DND-41 (cell line): ENCODE measurements around the gene NEAT1.
"Not testable (repeated sequence)": the region's sequence is repeated elsewhere in the genome, so short reads cannot be mapped to it uniquely, and the experiment has no call there.

Source experiments
- ATAC-seq: fragments of 200-7000 bp; cut with Tn5 transposase; 3 replicates; pipeline ENCODE4 v1.9.1; 2021; ENCODE audit warnings: low read depth; ENCODE audit not compliant: insufficient read depth
- DNase-seq: peaks from one replicate; pipeline ENCODE4 v3.0.0-alpha.2; 2020
- H2AFZ ChIP-seq: 2 replicates; pipeline ENCODE4 v1.6.0; 2012; ENCODE audit warnings: low read depth, low read length
- H3K27ac ChIP-seq: 2 replicates; pipeline ENCODE4 v1.5.1; 2012; ENCODE audit warnings: low read length, inconsistent platforms
- H3K27me3 ChIP-seq: fragments of 200-600 bp; sonication (generic); 2 replicates; pipeline ENCODE4 v1.6.0; 2012; ENCODE audit warnings: low read length, mild to moderate bottlenecking, inconsistent platforms; ENCODE audit not compliant: insufficient read depth, poor library complexity
- H3K36me3 ChIP-seq: 2 replicates; pipeline ENCODE4 v1.5.1; 2012; ENCODE audit warnings: low read length, inconsistent platforms; ENCODE audit not compliant: insufficient read depth
- H3K4me1 ChIP-seq: 2 replicates; pipeline ENCODE4 v1.5.1; 2012; ENCODE audit warnings: mild to moderate bottlenecking, low read length; ENCODE audit not compliant: insufficient read depth
- H3K4me2 ChIP-seq: 2 replicates; pipeline ENCODE4 v1.6.0; 2012; ENCODE audit warnings: mild to moderate bottlenecking, moderate library complexity, low read length, inconsistent platforms; ENCODE audit not compliant: insufficient read depth
- H3K4me3 ChIP-seq, 2 experiments: fragments of 200-600 bp in 1 of 2; shearing (Covaris generic) in 1 of 2; 2 replicates each; pipeline ENCODE4 v1.5.1; 2012 to 2016; ENCODE audit warnings: inconsistent platforms in 2 of 2, low read length in 2 of 2, mild to moderate bottlenecking in 2 of 2, low read depth in 1 of 2, moderate library complexity in 1 of 2
- H3K79me2 ChIP-seq: 2 replicates; pipeline ENCODE4 v1.6.0; 2012; ENCODE audit warnings: low read length, inconsistent platforms; ENCODE audit not compliant: insufficient read depth
- H3K9ac ChIP-seq: 2 replicates; pipeline ENCODE4 v1.6.0; 2012; ENCODE audit warnings: low read depth, mild to moderate bottlenecking, inconsistent platforms, low read length, moderate library complexity
- H3K9me3 ChIP-seq: 2 replicates; pipeline ENCODE4 v1.5.1; 2012; ENCODE audit warnings: low read length, moderate library complexity, mild to moderate bottlenecking, inconsistent platforms; ENCODE audit not compliant: insufficient read depth, severe bottlenecking
- H4K20me1 ChIP-seq: 2 replicates; pipeline ENCODE4 v1.6.0; 2012; ENCODE audit warnings: low read length; ENCODE audit not compliant: insufficient read depth
- EZH2 ChIP-seq: IDR thresholded peaks from 3 replicates; pipeline ENCODE4 v1.6.1; 2012; ENCODE audit warnings: borderline replicate concordance, low read depth, mild to moderate bottlenecking, moderate library complexity, low read length, inconsistent platforms; ENCODE audit not compliant: severe bottlenecking
- TF ChIP-seq, protein P1 (sequence below): IDR thresholded peaks from 2 replicates; pipeline ENCODE4 v1.5.1; 2012; ENCODE audit warnings: borderline replicate concordance, low read length, moderate library complexity, mild to moderate bottlenecking; ENCODE audit not compliant: poor library complexity, severe bottlenecking; ENCODE audit errors: extremely low read depth

The NEAT1 gene

GRCh38 chr11:65470433-65471049 is 47.9 kb downstream of the NEAT1 start:
- Histone ChIP-seq H3K4me2 (no peak overlapping the region), H3K36me3 (no peaks in the 10 kb centered on the region), H3K27me3 (no peaks in the 10 kb centered on the region), H3K9me3 (no peaks in the 10 kb centered on the region), H3K9ac (no peak overlapping the region), H3K4me3 (no peak overlapping the region), H3K4me1 (no peaks in the 10 kb centered on the region), H4K20me1 (no peaks in the 10 kb centered on the region), H3K79me2 (no peaks in the 10 kb centered on the region), H3K27ac (no peak overlapping the region), H2AFZ (no peak overlapping the region)
- DNase-seq (no peak), ATAC-seq (no peak)
- TF ChIP-seq EZH2, result no peak
- TF ChIP-seq, protein P1, sequence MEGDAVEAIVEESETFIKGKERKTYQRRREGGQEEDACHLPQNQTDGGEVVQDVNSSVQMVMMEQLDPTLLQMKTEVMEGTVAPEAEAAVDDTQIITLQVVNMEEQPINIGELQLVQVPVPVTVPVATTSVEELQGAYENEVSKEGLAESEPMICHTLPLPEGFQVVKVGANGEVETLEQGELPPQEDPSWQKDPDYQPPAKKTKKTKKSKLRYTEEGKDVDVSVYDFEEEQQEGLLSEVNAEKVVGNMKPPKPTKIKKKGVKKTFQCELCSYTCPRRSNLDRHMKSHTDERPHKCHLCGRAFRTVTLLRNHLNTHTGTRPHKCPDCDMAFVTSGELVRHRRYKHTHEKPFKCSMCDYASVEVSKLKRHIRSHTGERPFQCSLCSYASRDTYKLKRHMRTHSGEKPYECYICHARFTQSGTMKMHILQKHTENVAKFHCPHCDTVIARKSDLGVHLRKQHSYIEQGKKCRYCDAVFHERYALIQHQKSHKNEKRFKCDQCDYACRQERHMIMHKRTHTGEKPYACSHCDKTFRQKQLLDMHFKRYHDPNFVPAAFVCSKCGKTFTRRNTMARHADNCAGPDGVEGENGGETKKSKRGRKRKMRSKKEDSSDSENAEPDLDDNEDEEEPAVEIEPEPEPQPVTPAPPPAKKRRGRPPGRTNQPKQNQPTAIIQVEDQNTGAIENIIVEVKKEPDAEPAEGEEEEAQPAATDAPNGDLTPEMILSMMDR, result no peak

DNA sequence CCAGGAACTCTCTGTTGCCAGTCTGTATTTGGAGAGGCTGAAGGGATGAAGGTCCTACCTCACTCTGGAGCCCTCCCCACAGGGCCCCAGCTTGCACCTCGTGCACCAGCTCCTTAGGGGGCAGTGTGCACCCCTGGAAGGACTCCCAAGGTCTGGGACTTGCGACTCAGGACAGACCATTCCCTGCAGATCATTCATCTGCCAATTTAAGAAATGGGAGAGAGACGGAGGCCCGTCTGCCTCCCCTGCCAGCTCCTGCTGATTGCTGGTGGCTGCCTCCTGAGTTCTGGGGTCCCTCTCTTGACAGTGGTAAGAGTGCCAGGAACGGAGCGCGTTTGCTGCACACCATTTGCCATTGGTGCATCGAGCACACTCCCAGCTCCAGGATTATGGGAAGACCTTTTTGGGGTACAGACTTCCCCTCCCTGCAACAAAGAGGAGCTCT is 48.9 kb downstream of the NEAT1 start:
- Histone ChIP-seq H3K4me3 (no peak overlapping the region), H3K9ac (no peak overlapping the region), H3K4me2 (no peak overlapping the region), H3K4me1 (peaks cover 5% of the 10 kb centered on the region), H3K36me3 (no peaks in the 10 kb centered on the region), H3K9me3 (no peaks in the 10 kb centered on the region), H2AFZ (no peak overlapping the region), H3K79me2 (peaks cover 4% of the 10 kb centered on the region), H3K27me3 (no peaks in the 10 kb centered on the region), H4K20me1 (no peaks in the 10 kb centered on the region), H3K27ac (no peak overlapping the region)
- no peak for TF ChIP-seq EZH2
- TF ChIP-seq, protein P1, result peak; percentile 67
- ATAC-seq (peak; percentile 75), DNase-seq (peak; percentile 38)

GRCh38 chr11:65472588-65473277 is 50.1 kb downstream of the NEAT1 start:
- not testable (repeated sequence) for H3K9me3 ChIP-seq, DNase-seq, H3K36me3 ChIP-seq, H3K9ac ChIP-seq, H4K20me1 ChIP-seq, H3K27me3 ChIP-seq, H3K4me1 ChIP-seq, ATAC-seq, H3K27ac ChIP-seq, H3K4me3 ChIP-seq, H3K4me2 ChIP-seq, H2AFZ ChIP-seq
- peaks cover 16% of the 10 kb centered on the region for H3K79me2 ChIP-seq

DNA sequence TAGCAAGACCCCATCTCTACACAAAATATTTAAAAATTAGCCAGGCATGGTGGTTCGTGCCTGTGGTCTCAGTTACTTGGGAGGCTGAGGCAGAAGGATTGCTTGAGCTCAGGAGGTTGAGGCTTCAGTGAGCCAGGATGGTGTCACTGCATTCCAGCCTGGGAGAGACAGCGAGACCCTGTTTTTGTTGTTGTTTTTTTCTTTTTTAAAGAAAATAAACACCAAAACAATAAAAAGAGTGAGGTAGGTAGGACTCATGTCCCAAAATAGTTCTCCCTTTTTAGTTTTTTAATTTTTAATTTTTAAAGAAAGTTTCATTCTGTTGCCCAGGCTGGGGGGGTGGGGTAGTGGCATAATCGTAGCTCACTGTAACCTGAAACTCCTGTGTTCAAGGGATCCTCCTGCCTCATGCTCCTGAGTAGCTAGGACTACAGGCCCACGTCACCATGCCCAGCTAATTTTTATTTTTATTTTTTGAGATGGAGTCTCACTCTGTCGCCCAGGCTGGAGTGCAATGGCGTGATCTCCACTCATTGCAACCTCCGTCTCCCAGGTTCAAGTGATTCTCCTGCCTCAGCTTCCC is 50.8 kb downstream of the NEAT1 start:
- DNase-seq (no peak), ATAC-seq (no peak)
- no peaks in the 10 kb centered on the region for H3K27me3 ChIP-seq
- H3K9me3 ChIP-seq, result no peaks in the 10 kb centered on the region
- no peak overlapping the region for H3K9ac ChIP-seq
- H2AFZ ChIP-seq, result no peak overlapping the region
- no peak overlapping the region for H3K27ac ChIP-seq
- no peaks in the 10 kb centered on the region for H4K20me1 ChIP-seq
- TF ChIP-seq, protein P1, result no peak
- TF ChIP-seq EZH2, result no peak
- no peaks in the 10 kb centered on the region; the same call in 1 of the 2 replicates for H3K36me3 ChIP-seq
- H3K79me2 ChIP-seq, result peaks cover 21% of the 10 kb centered on the region
- H3K4me1 ChIP-seq, result peaks cover 15% of the 10 kb centered on the region
- H3K4me2 ChIP-seq, result no peak overlapping the region
- no peak overlapping the region for H3K4me3 ChIP-seq
